Right atrium auricular region (tissue), 2 donors: Measurements from ENCODE around the gene ZNF536. TPM values are rescaled to one million over a fixed set of nuclear protein-coding genes. Genes with fewer than 3 reads are reported as not detected.

Experiments
- DNase-seq: peaks from one replicate; pipeline ENCODE4 v3.0.0-alpha.2; 2019; ENCODE audit warnings: low spot score
- H3K27ac ChIP-seq, 2 donors: fragments of 200-600 bp; sonication (generic); 1 replicate in 1 of 2; 2 replicates in 1 of 2; pipeline ENCODE4 v1.5.1; 2016 to 2019
- H3K27me3 ChIP-seq, 2 donors: fragments of 200-600 bp; sonication (generic); one replicate each; pipeline versions ENCODE4 v1.5.1 to v1.6.0; 2017 to 2019
- H3K36me3 ChIP-seq: fragments of 200-600 bp; sonication (generic); one replicate; pipeline ENCODE4 v1.5.1; 2016
- H3K4me1 ChIP-seq, 2 donors: fragments of 200-600 bp; sonication (generic); one replicate each; pipeline versions ENCODE4 v1.5.1 to v1.6.0; 2017 to 2019
- H3K4me3 ChIP-seq, 2 donors: fragments of 200-600 bp; sonication (generic); 1 replicate in 1 of 2; 2 replicates in 1 of 2; pipeline ENCODE4 v1.5.1; 2017 to 2019; ENCODE audit warnings: mild to moderate bottlenecking in 1 of 2, moderate library complexity in 1 of 2
- H3K9me3 ChIP-seq, 2 donors: fragments of 200-600 bp; sonication (generic); one replicate each; pipeline ENCODE4 v1.5.1; 2019
- CTCF ChIP-seq, 2 donors: fragments of 200-600 bp; sonication (generic); IDR thresholded peaks; one replicate each; pipeline ENCODE4 v1.5.1; 2019; ENCODE audit warnings: antibody characterized with exemption in 2 of 2
- total RNA-seq, 2 donors: library from RNA; depleted of rRNA; stranded (reverse); fragments of >200 nt; gene quantifications; one replicate each; pipeline ENCODE4 v1.1.0, GENCODE V29; 2016

ZNF536 gene
- total RNA-seq, 2 donors from 2014 or later, result 1.9 to 2.7 TPM

GRCh38 chr19:30546332-30546731, 174.1 kb downstream of the ZNF536 start:
- no peak overlapping the region for H3K4me3 ChIP-seq
- no peaks in the 10 kb centered on the region for H3K4me1 ChIP-seq
- H3K9me3 ChIP-seq, result no peaks in the 10 kb centered on the region
- no peaks in the 10 kb centered on the region for H3K36me3 ChIP-seq
- no peak for TF ChIP-seq CTCF (IDR thresholded peaks at IDR 0.05)
- no peaks in the 10 kb centered on the region for H3K27me3 ChIP-seq
- H3K27ac ChIP-seq, result no peak overlapping the region
- DNase-seq, result no peak

GRCh38 chr19:30547246-30547645, 175.1 kb downstream of the ZNF536 start:
- DNase-seq, result no peak
- no peak for TF ChIP-seq CTCF (IDR thresholded peaks at IDR 0.05)
- Histone ChIP-seq H3K9me3 (no peaks in the 10 kb centered on the region), H3K36me3 (no peaks in the 10 kb centered on the region), H3K4me3 (no peak overlapping the region), H3K27ac (no peak overlapping the region), H3K27me3 (no peaks in the 10 kb centered on the region), H3K4me1 (no peaks in the 10 kb centered on the region)

GRCh38 chr19:30549151-30549550, 177.0 kb downstream of the ZNF536 start:
- no peak for DNase-seq
- H3K4me1 ChIP-seq, result no peaks in the 10 kb centered on the region
- H3K4me3 ChIP-seq, result no peak overlapping the region
- H3K36me3 ChIP-seq, result no peaks in the 10 kb centered on the region
- no peak overlapping the region for H3K27ac ChIP-seq
- H3K27me3 ChIP-seq, result no peaks in the 10 kb centered on the region
- H3K9me3 ChIP-seq, result no peaks in the 10 kb centered on the region
- TF ChIP-seq CTCF (IDR thresholded peaks at IDR 0.05), result no peak

- H3K27ac ChIP-seq, result no peak overlapping the region
- H3K36me3 ChIP-seq, result no peaks in the 10 kb centered on the region
- no peak for DNase-seq
- no peak for TF ChIP-seq CTCF (IDR thresholded peaks at IDR 0.05)
- no peak overlapping the region for H3K4me3 ChIP-seq
- H3K4me1 ChIP-seq, result no peaks in the 10 kb centered on the region
- no peaks in the 10 kb centered on the region for H3K9me3 ChIP-seq
- no peaks in the 10 kb centered on the region for H3K27me3 ChIP-seq
These were observed 179.1 kb downstream of the ZNF536 start for GRCh38 chr19:30551271-30551670.

- no peak overlapping the region for H3K27ac ChIP-seq
- no peak for TF ChIP-seq CTCF (IDR thresholded peaks at IDR 0.05)
These were observed 180.4 kb downstream of the ZNF536 start for GRCh38 chr19:30552593-30552992.

GRCh38 chr19:30555075-30555790, 183.0 kb downstream of the ZNF536 start:
- no peaks in the 10 kb centered on the region for H3K9me3 ChIP-seq
- no peaks in the 10 kb centered on the region for H3K36me3 ChIP-seq
- no peak for TF ChIP-seq CTCF (IDR thresholded peaks at IDR 0.05)
- no peaks in the 10 kb centered on the region for H3K27me3 ChIP-seq
- H3K4me3 ChIP-seq, result no peak overlapping the region
- H3K4me1 ChIP-seq, result no peaks in the 10 kb centered on the region
- DNase-seq, result no peak
- no peak overlapping the region for H3K27ac ChIP-seq

More at GRCh38 chr19:30552593-30552992, 180.4 kb downstream of the ZNF536 start:
- H3K9me3 ChIP-seq, result no peaks in the 10 kb centered on the region
- H3K4me3 ChIP-seq, result no peak overlapping the region
- no peaks in the 10 kb centered on the region for H3K27me3 ChIP-seq
- no peak for DNase-seq
- no peaks in the 10 kb centered on the region for H3K4me1 ChIP-seq
- H3K36me3 ChIP-seq, result no peaks in the 10 kb centered on the region
